Stimulated activated CD4-positive, alpha-beta T cell treated with anti-CD3 and anti-CD28 coated beads, Interleukin-15, amount 100 ng/mL, for 48 hours (primary cell): Measurements from ENCODE around the gene BEST4.
"Not testable (repeated sequence)": the region's sequence is repeated elsewhere in the genome, so short reads cannot be mapped to it uniquely, and the experiment has no call there.

Source experiments
- DNase-seq, 2 donors: peaks; one replicate each; pipeline ENCODE4 v3.0.0-alpha.2; 2020; ENCODE audit warnings: low read depth in 2 of 2

BEST4 gene

GRCh38 chr1:44778705-44779576 is 9.0 kb downstream of the BEST4 start:
- DNase-seq: no peak

DNA sequence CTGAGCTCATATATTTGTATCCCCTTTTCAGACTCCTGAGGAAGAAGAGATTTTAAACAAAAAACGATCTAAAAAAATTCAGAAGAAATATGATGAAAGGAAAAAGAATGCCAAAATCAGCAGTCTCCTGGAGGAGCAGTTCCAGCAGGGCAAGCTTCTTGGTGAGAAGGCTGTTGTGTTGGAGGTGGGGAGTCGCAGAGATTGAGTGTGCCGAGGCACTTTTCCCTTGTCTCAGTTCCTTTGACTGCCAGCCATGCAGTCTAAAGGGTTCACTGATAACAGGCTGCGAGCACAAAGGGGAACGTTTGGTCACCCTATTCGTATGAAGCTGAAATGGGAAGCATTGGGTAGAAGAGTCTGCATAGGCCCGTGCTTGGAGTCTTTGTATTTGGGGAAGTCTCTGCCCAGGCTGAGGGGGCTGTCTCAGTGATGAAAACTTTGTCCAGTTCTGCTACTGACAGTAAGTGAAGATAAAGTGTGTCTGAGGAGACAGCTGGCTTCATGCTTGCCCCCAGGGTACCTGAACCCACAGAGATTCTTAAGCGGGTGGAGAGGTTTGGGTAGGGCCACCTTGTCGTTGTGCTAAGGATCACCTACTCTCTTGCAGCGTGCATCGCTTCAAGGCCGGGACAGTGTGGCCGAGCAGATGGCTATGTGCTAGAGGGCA is 9.9 kb downstream of the BEST4 start:
- no peak for DNase-seq

DNA sequence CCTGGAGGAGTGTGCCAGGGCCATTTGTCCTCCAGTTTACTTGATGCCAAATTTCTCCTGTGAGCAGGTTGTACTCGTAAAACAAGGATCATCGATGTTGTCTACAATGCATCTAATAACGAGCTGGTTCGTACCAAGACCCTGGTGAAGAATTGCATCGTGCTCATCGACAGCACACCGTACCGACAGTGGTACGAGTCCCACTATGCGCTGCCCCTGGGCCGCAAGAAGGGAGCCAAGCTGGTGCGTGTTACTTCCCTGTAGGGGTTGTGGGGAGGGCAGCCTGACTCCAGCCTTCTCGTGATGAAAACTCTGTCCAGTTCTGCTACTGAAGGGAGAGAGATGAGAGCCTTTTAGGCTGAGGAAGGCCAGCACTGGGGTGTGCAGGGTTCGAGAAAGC is 10.4 kb downstream of the BEST4 start:
- no peak for DNase-seq

DNA sequence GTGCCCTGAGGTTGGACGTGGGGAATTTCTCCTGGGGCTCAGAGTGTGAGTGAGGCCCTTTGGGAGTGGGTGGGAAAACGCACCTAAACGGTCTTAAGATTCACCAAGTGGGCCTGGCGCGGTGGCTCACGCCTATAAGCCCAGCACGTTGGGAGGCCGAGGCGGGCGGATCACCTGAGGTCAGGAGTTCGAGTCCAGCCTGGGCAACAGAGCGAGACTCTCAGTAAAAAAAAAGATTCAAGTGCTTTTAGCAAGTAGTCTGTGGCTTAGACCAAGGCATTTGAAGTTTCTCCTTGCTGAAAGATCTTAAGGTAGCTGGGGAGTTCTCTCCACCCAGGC is 11.3 kb downstream of the BEST4 start:
- no peak for DNase-seq

DNA sequence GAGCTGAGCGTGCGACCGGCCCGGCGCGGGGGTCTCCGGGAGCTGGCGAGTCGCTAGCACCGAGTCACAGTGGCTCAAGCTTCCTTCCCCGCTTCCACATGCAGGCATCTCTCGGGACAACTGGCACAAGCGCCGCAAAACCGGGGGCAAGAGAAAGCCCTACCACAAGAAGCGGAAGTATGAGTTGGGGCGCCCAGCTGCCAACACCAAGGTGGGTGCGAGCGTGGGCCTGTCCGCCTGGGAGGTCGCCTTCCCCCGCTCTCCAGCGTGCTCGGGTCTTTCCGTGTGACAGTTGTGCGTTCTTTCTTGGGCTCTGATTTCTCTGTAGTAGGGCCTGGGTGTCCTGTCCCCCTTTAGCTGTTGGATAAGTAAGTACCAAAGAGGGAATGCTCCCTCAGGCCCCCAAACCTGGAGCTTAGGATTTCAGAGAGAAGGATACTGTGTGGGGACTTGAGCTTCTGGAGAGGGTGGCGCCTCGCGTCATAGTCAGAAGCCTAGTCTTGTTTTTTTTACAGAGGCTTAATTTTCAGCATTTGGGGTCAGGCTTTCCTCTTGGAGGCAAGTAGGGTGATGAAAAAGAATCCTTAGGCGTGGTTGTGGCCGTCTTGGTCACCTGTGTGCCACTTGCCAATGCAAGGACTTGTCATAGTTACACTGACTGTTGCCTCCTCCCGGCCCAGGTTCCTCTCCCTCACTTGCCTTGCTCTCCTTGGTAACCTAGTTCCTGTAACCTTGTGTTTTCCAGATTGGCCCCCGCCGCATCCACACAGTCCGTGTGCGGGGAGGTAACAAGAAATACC is 11.8 kb downstream of the BEST4 start:
- DNase-seq: no peak

DNA sequence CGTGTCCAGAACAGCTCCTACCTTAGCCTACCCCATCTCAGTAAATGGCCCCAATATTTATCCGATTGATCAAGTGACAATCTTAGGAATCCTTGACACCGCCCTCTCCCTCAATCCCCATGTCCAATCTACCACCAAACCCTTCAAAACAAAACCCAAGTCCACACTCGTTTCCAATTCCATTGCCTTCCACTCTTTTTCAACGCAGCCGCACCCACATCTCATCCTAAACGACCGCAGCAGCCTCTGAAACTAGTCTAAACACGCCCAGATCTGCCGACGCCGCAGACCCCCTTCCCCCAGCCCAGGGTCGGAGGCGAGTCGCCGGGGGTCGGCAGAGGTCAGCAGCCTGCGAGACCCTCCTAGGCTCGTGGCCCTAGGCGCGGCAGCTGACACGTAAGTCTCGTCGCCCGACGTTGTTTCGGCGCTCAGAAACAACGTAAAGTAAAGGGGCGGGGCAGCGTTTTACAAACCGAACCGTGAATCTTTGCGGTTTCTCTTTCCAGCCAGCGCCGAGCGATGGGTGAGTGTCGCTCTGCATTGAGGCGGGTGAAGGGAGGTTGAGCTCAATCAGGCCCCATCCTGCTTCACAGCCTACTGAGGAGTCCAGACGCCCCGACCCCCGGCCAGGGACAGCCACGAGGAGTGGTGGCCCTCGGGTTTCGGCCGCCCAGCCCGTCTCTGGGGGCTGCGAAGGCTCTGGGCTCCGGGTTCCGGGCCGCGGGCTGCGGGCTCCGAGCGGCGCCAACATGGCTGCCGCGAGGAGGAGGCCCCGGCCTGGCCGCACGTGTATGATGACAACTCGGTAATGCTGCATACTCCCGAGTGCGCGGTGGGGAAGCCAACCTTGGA is 12.7 kb downstream of the BEST4 start, which contains the start of gene RPS8:
Gene RPS8 (plus strand): TSS at position 463 of the 852 bp plus-strand sequence. CDS start 57 bp downstream, at position 520.
- peak; percentile 83 to 88 for DNase-seq

DNA sequence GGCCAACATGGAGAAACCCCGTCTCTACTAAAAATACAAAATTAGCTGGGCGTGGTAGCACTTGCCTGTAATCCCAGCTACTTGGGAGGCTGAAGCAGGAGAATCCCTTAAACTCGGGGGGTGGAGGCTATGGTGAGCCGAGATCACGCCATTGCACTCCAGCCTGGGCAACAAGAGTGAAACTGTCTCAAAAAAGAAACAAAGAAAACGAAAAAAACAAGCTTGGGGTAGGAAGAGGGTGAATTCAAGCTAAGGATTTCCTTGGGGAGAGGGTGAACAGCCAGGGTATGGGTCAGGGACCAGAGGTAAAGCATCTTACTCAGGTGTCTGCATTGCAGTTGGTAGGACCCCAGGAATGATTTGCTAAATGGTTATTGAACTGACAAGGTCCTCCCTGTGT is 21.5 kb downstream of the BEST4 start:
- not testable (repeated sequence) for DNase-seq

GRCh38 chr1:44760876-44761275 is 27.1 kb downstream of the BEST4 start:
- DNase-seq: no peak

DNA sequence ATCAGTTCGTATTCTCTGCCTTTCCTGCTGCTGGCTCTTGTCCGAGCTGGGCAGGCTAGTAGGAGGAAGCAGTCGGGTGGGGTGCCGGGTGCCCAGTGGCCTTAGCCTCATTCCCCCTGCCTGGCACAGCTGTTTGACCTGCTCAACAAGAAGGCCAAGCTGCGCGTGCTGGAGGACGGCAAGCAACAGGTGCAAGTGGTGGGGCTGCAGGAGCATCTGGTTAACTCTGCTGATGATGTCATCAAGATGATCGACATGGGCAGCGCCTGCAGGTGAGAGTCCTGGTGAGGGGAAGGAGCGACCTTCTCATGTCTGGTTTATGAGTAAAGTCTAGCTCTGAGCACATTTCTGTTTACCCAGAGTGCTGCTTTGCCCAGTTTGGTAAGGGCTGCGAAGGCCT is 28.9 kb downstream of the BEST4 start:
- DNase-seq: no peak

DNA sequence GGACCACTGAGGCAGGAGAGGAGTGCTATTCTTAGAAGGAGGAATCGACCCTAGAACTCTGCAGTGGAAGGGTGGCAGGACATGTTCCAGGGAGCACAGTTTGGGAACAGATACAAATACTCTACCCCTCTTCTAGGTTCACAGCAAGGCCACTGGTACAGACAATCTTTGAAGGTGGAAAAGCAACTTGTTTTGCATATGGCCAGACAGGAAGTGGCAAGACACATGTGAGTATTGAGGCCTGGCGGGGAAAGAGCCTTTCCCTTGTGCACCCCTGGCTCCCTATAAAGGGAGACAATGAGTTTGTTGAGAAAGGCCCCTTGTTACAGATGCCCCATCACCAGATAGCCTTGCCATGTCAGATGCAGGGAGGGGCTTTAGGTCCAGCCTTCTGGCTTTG is 30.6 kb downstream of the BEST4 start:
- DNase-seq: no peak

GRCh38 chr1:44747878-44748277 is 40.1 kb downstream of the BEST4 start:
- no peak for DNase-seq

DNA sequence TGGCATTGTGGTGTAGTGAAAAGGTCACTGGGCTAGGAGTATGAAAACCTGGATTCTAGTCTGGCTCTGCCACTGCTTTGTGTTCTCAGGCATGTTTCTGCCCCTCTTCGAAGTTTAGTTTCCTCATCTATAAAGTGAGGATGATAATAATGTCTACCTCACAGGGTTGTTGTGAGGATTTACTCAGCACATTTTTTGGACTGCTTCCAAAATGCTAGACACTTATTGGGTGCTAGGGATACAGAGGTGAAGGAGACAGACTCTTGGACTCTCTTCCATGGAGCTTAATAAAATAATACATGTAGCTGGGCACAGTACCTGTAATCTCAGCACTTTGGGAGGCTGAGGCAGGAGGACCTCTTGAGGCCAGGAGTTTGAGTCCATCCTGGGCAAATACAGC is 44.8 kb downstream of the BEST4 start:
- DNase-seq: no peak

GRCh38 chr1:44740179-44740617 is 47.8 kb downstream of the BEST4 start:
- no peak for DNase-seq

GRCh38 chr1:44739307-44740178 is 48.4 kb downstream of the BEST4 start, which contains the start of gene KIF2C:
KIF2C (plus strand) TSS chr1:44739837; CDS start chr1:44739933, 96 bp downstream.
- peak; percentile 95 to 98 for DNase-seq

GRCh38 chr1:44738953-44739306 is 49.0 kb downstream of the BEST4 start:
- not testable (repeated sequence) for DNase-seq

- no peak for DNase-seq
These were observed 52.0 kb downstream of the BEST4 start for GRCh38 chr1:44735992-44736391.

- no peak for DNase-seq
These were observed 54.2 kb downstream of the BEST4 start for GRCh38 chr1:44733784-44734183.
